Left ventricle myocardium inferior (tissue), 1 donor: ENCODE measurements around the gene GTF3C4. TPM values are rescaled to one million over a fixed set of nuclear protein-coding genes. Genes with fewer than 3 reads are reported as not detected.

Source experiments
- DNase-seq: peaks from one replicate; pipeline ENCODE4 v3.0.0-alpha.2; 2020
- H3K27ac ChIP-seq: fragments of 200-600 bp; replicated peaks from 2 replicates; pipeline ENCODE4 v1.8.0; 2021
- H3K27me3 ChIP-seq: fragments of 200-600 bp; 2 replicates; pipeline ENCODE4 v1.8.0; 2021; ENCODE audit warnings: low read depth
- H3K36me3 ChIP-seq: fragments of 200-600 bp; 2 replicates; pipeline ENCODE4 v1.8.0; 2021
- H3K4me1 ChIP-seq: fragments of 200-600 bp; 2 replicates; pipeline ENCODE4 v1.8.0; 2021
- H3K4me3 ChIP-seq: fragments of 200-600 bp; 2 replicates; pipeline ENCODE4 v1.8.0; 2021; ENCODE audit warnings: mild to moderate bottlenecking, moderate library complexity
- H3K9me3 ChIP-seq: fragments of 200-600 bp; replicated peaks from 2 replicates; pipeline ENCODE4 v1.8.0; 2021
- CTCF ChIP-seq: fragments of 200-600 bp; IDR thresholded peaks from 2 replicates; pipeline ENCODE4 v1.8.0; 2021; ENCODE audit warnings: antibody characterized with exemption, mild to moderate bottlenecking, borderline replicate concordance
- intact Hi-C: fragments of 100-400 bp; cut with micrococcal nuclease; formaldehyde crosslinking; loops from one replicate; pipeline ENCODE4 v1.11.0; 2022
- total RNA-seq: library from RNA; stranded (reverse); fragmentation: NEBNext Ultra II Directional; extraction: Animal tissue kit (Norgen Biotek cat#: 25700); gene quantifications from one replicate; pipeline ENCODE4 v1.2.1, GENCODE V29; 2021
- donor health status: DM: no; HTN: yes; CAD: no; lungs with severe emphysema.

The GTF3C4 gene
- total RNA-seq, 1 donor from 2014 or later, result 8.4 TPM

DNA sequence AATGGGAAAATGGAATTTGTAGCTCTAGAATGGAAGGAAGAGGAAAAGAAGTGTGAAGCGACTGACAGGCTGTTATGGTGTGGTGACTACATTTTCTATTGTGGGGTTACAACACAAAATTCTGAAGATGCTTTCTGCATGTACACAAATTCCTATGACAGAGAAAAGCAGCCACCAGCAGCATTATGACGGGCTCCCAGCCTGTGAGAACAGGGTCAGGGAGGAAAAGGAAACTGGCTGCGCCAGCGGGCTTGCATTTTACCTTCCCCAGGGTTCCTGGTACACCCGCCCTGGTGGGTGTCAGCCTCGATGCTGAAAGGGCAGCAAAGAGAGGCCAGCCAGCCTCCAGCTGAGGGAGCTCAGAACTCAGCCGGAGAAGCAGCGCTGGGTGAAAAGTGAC, 41.5 kb upstream of the GTF3C4 start:
- no peak overlapping the region for H3K27ac ChIP-seq
- intact Hi-C loops, result no loop called here
- no peak for DNase-seq
- H3K4me3 ChIP-seq, result no peak overlapping the region
- no peak for TF ChIP-seq CTCF
- peaks cover 62% of the 10 kb centered on the region for H3K36me3 ChIP-seq
- no peaks in the 10 kb centered on the region for H3K9me3 ChIP-seq
- H3K27me3 ChIP-seq, result no peaks in the 10 kb centered on the region
- H3K4me1 ChIP-seq, result no peaks in the 10 kb centered on the region

DNA sequence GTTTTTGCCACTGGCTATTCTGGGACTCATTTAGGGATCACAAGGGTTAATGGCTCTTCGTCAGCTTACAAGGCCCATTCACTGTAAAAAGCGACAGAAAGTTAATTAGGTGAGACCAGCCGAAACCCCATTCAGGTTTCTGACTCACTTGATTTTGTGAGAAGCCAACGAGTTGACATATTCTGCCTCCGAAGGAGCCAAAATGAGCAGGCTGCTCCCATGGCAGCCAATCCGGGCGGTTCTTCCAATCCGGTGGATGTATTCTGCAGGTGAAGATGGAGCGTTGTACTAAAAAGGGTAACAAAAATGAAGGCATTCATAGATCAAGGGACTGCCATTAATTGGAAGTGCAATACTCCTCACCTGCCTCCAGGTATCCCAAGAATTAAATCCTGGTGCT, 40.1 kb upstream of the GTF3C4 start:
- TF ChIP-seq CTCF, result no peak
- Histone ChIP-seq H3K4me1 (no peaks in the 10 kb centered on the region), H3K9me3 (no peaks in the 10 kb centered on the region), H3K36me3 (peaks cover 55% of the 10 kb centered on the region), H3K27ac (no peak overlapping the region), H3K4me3 (no peak overlapping the region), H3K27me3 (no peaks in the 10 kb centered on the region)
- no peak for DNase-seq
- intact Hi-C loops, result no loop called here

- H3K27ac ChIP-seq, result no peak overlapping the region
- no peak for DNase-seq
- no peak overlapping the region for H3K4me3 ChIP-seq
- no peaks in the 10 kb centered on the region for H3K4me1 ChIP-seq
- peaks cover 48% of the 10 kb centered on the region for H3K36me3 ChIP-seq
- intact Hi-C loops, result no loop called here
- no peaks in the 10 kb centered on the region for H3K9me3 ChIP-seq
- no peak for TF ChIP-seq CTCF
- no peaks in the 10 kb centered on the region for H3K27me3 ChIP-seq
Measured at GRCh38 chr9:132630811-132631210, 39.5 kb upstream of the GTF3C4 start.

- H3K27ac ChIP-seq, result no peak overlapping the region
- no peaks in the 10 kb centered on the region for H3K27me3 ChIP-seq
- intact Hi-C loops, result no loop called here
- H3K36me3 ChIP-seq, result peaks cover 47% of the 10 kb centered on the region
- no peak for TF ChIP-seq CTCF
- DNase-seq, result no peak
- no peaks in the 10 kb centered on the region for H3K9me3 ChIP-seq
- H3K4me1 ChIP-seq, result no peaks in the 10 kb centered on the region
- no peak overlapping the region for H3K4me3 ChIP-seq
Measured at GRCh38 chr9:132631280-132631679, 39.0 kb upstream of the GTF3C4 start.

GRCh38 chr9:132631685-132632084, 38.6 kb upstream of the GTF3C4 start:
- no peak for TF ChIP-seq CTCF
- no peaks in the 10 kb centered on the region for H3K9me3 ChIP-seq
- peaks cover 51% of the 10 kb centered on the region for H3K36me3 ChIP-seq
- H3K27ac ChIP-seq, result no peak overlapping the region
- no peaks in the 10 kb centered on the region for H3K27me3 ChIP-seq
- H3K4me1 ChIP-seq, result no peaks in the 10 kb centered on the region
- intact Hi-C loops, result no loop called here
- H3K4me3 ChIP-seq, result no peak overlapping the region
- DNase-seq, result no peak
